HepG2 (cell line): ENCODE data around the gene PHACTR1. TPM values are rescaled to one million over a fixed set of nuclear protein-coding genes. Genes with fewer than 3 reads are reported as not detected.

Experiments
- ATAC-seq: fragments of 200-7000 bp; cut with Tn5 transposase; 3 replicates; pipeline ENCODE4 v1.9.1; 2020; ENCODE audit warnings: mild to moderate bottlenecking, moderate library complexity
- BruUV-seq: library from RNA; stranded (reverse); fragments of 400-500 nt; replicated peaks from 2 replicates; lab custom pipeline; 2021; lab: Mats Ljungman, UMichigan
- CTCF ChIA-PET: fragments of 300-600 bp; formaldehyde crosslinking; extraction: SDS; loops from one replicate; lab custom pipeline; 2021; ENCODE audit warnings: low total read pairs, inconsistent platforms, low intra/inter-chr PET ratio; lab: Yijun Ruan, JAX
- POLR2A ChIA-PET: fragments of 350-600 bp; sonication (Branson Sonifier 250); formaldehyde crosslinking; loops from one replicate; lab custom pipeline; 2020; ENCODE audit warnings: antibody characterized with exemption, inconsistent platforms; lab: Yijun Ruan, JAX
- DNase-seq: peaks from one replicate; pipeline ENCODE4 v3.0.0-alpha.2; 2015; ENCODE audit warnings: low spot score
- FAIRE-seq: peaks from 3 replicates; lab custom pipeline; 2011; peaks lifted over from hg19 to GRCh38; lab: Jason Lieb, UNC
- H2AFZ ChIP-seq: one replicate; pipeline ENCODE4 v1.6.1; 2011; ENCODE audit warnings: low read length, inconsistent platforms
- H3K27ac ChIP-seq: fragments of 300-600 bp; 3 replicates; pipeline ENCODE4 v1.8.0; 2011; ENCODE audit warnings: mixed run types, mild to moderate bottlenecking, mixed read lengths, low read length, inconsistent platforms; ENCODE audit not compliant: insufficient read depth; ENCODE audit errors: extremely low read length
- H3K27me3 ChIP-seq, 2 experiments: fragments of 200-600 bp in 1 of 2; 2 replicates in 1 of 2; 3 replicates in 1 of 2; pipeline versions ENCODE4 v1.6.0 to v1.8.0; 2011; ENCODE audit warnings: low read length in 2 of 2, mild to moderate bottlenecking in 2 of 2, moderate library complexity in 2 of 2, inconsistent platforms in 1 of 2; ENCODE audit not compliant: insufficient read depth in 2 of 2, control insufficient read depth in 1 of 2
- H3K36me3 ChIP-seq, 2 experiments: fragments of 200-600 bp in 1 of 2; replicated peaks in 1 of 2; 2 replicates in 1 of 2; 3 replicates in 1 of 2; pipeline versions ENCODE4 v1.5.1 to v1.8.0; 2011; ENCODE audit warnings: low read length in 2 of 2, inconsistent platforms in 1 of 2; ENCODE audit not compliant: insufficient read depth in 2 of 2, control insufficient read depth in 1 of 2
- H3K4me1 ChIP-seq: 2 replicates; pipeline ENCODE4 v1.5.1; 2012; ENCODE audit warnings: low read length, inconsistent platforms; ENCODE audit not compliant: insufficient read depth
- H3K4me2 ChIP-seq: 2 replicates; pipeline ENCODE4 v1.6.0; 2011; ENCODE audit warnings: low read depth, low read length, inconsistent platforms
- H3K4me3 ChIP-seq, 3 experiments: fragments of 200-600 bp in 1 of 3; sonication (generic), shearing (Covaris generic) in 1 of 3; replicated peaks in 1 of 3; 2 replicates each; pipeline ENCODE4 v1.5.1; 2011 to 2016; ENCODE audit warnings: low read length in 3 of 3, inconsistent platforms in 2 of 3, low read depth in 2 of 3, mild to moderate bottlenecking in 2 of 3, control low read depth in 1 of 3, mixed read lengths in 1 of 3; ENCODE audit not compliant: insufficient read depth in 1 of 3
- H3K79me2 ChIP-seq: one replicate; pipeline ENCODE4 v1.6.1; 2011; ENCODE audit warnings: low read length, inconsistent platforms; ENCODE audit not compliant: insufficient read depth
- H3K9ac ChIP-seq: 2 replicates; pipeline ENCODE4 v1.6.0; 2011; ENCODE audit warnings: mild to moderate bottlenecking, low read depth, low read length, inconsistent platforms; ENCODE audit not compliant: insufficient read depth
- H3K9me3 ChIP-seq: 2 replicates; pipeline ENCODE4 v1.5.1; 2012; ENCODE audit warnings: mild to moderate bottlenecking, low read length
- H4K20me1 ChIP-seq: 2 replicates; pipeline ENCODE4 v1.6.0; 2011; ENCODE audit warnings: inconsistent platforms, mild to moderate bottlenecking, low read length, moderate library complexity; ENCODE audit not compliant: insufficient read depth
- NKX3-1 ChIP-seq: sonication (generic); formaldehyde crosslinking; IDR thresholded peaks from 2 replicates; pipeline ENCODE4 v1.5.0; 2020; ENCODE audit warnings: missing genetic modification reagents
- SMC3 ChIP-seq: IDR thresholded peaks from 2 replicates; pipeline ENCODE4 v1.6.1; 2011; ENCODE audit warnings: low read length, improper control_type of control experiment
- ZMYM4 ChIP-seq: sonication (generic); formaldehyde crosslinking; IDR thresholded peaks from 2 replicates; pipeline ENCODE4 v1.8.1; 2023; ENCODE audit warnings: mild to moderate bottlenecking, missing genetic modification reagents
- ZNF333 ChIP-seq: sonication (generic); formaldehyde crosslinking; IDR thresholded peaks from 2 replicates; pipeline ENCODE4 v1.4.0; 2020; ENCODE audit warnings: mild to moderate bottlenecking, missing genetic modification reagents, borderline replicate concordance
- ZNF367 ChIP-seq: sonication (generic); formaldehyde crosslinking; IDR thresholded peaks from 2 replicates; pipeline ENCODE4 v1.4.0; 2020; ENCODE audit warnings: missing genetic modification reagents, borderline replicate concordance
- WGBS: methylation state at CpG from one replicate; pipeline ENCODE4 v1.1.6; 2017; ENCODE audit warnings: low lambda C conversion rate; 5-methylcytosine and 5-hydroxymethylcytosine counted together
- in situ Hi-C: cut with HindIII; loops from 2 replicates; pipeline ENCODE4 v1.10.0; 2017; ENCODE audit warnings: low pct_unique_long_range_greater_than_20kb; ENCODE audit not compliant: extremely low pct_ligation_motif_present
- intact Hi-C: fragments of 100-400 bp; cut with micrococcal nuclease; formaldehyde crosslinking; loops from one replicate; pipeline ENCODE4 v1.10.0; 2022; ENCODE audit not compliant: unreplicated experiment
- polyA plus RNA-seq, 8 experiments: library from polyadenylated mRNA; depleted of rRNA in 3 of 8; stranded (reverse) in 7 of 8; unstranded in 1 of 8; fragments of >200 nt; fragmentation: Illumina TruSeq in 4 of 8; extraction: Trizol in 4 of 8; gene quantifications; 2 replicates each; pipeline versions ENCODE4 v1.2.1 to v1.2.3, GENCODE V29; 2011 to 2016; ENCODE audit warnings: low read depth in 4 of 8, missing spikeins in 1 of 8, mixed read lengths in 1 of 8; ENCODE audit not compliant: insufficient read depth in 1 of 8
- total RNA-seq, 5 experiments: library from RNA; depleted of rRNA; stranded (reverse); fragments of >200 nt; fragmentation: Illumina TruSeq; extraction: Trizol; gene quantifications; 2 replicates each; pipeline ENCODE4 v1.2.3, GENCODE V29; 2016; ENCODE audit warnings: low read depth in 1 of 5
- TF ChIP-seq, protein P1 (sequence below): sonication (generic); formaldehyde crosslinking; IDR thresholded peaks from 2 replicates; pipeline ENCODE4 v1.4.0; 2020; ENCODE audit warnings: mild to moderate bottlenecking, missing genetic modification reagents

PHACTR1 gene
- total and polyA plus RNA-seq, 2 of the 13 experiments (the other 11 are each of a cell fraction or from before 2014, with no cell fraction given), result 0.09 TPM; not detected in 1

DNA sequence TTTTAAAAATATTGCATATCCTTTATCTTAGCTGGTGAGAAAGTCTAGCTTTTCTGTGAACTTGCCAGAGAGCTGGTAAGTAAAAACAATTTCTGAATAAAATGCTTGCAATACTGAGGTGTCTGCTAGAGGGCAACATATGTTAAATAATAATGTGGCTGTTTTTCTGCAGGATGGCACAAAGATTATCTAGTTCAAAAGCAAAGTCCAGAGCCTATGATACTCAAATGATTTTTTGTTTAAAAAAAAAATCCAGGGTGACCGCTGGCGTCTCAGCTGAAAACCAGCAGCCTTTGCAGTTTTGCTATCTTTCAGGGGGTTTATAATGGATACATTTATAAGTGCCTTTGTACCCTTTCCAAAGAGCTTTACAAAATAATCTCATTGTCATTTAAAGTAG is 194.9 kb downstream of the PHACTR1 start (continued):
- TF ChIP-seq, protein P1, sequence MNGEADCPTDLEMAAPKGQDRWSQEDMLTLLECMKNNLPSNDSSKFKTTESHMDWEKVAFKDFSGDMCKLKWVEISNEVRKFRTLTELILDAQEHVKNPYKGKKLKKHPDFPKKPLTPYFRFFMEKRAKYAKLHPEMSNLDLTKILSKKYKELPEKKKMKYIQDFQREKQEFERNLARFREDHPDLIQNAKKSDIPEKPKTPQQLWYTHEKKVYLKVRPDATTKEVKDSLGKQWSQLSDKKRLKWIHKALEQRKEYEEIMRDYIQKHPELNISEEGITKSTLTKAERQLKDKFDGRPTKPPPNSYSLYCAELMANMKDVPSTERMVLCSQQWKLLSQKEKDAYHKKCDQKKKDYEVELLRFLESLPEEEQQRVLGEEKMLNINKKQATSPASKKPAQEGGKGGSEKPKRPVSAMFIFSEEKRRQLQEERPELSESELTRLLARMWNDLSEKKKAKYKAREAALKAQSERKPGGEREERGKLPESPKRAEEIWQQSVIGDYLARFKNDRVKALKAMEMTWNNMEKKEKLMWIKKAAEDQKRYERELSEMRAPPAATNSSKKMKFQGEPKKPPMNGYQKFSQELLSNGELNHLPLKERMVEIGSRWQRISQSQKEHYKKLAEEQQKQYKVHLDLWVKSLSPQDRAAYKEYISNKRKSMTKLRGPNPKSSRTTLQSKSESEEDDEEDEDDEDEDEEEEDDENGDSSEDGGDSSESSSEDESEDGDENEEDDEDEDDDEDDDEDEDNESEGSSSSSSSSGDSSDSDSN (CRISPR knock-in tag), result no peak
- TF ChIP-seq NKX3-1 (CRISPR knock-in tag) (no peak), ZNF333 (CRISPR knock-in tag) (no peak), SMC3 (peak; percentile 17; the same call in 1 of the 2 replicates)
- TF ChIP-seq, all 625 proteins: peak for 5

DNA sequence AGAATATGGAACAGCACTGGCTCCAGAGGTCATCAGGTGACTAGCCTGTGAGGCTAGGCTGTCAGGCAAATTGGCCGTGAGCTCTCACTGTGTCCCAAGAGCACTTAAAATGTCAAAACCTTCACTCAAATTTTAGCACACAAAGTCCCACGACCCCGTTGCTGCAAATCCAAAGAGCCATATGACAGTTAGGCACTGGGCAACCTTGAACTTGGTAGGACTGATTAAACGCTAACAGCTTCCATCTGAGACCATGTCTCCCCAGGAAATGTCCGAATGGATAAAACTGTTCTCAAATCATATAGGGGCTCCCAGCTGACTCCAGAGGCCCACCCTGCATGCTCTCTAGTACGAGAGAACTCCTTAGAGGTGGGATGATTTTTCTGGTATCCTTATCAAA is 196.6 kb downstream of the PHACTR1 start:
- Histone ChIP-seq H3K79me2 (no peaks in the 10 kb centered on the region), H3K9me3 (no peaks in the 10 kb centered on the region), H3K4me2 (no peak overlapping the region), H4K20me1 (no peaks in the 10 kb centered on the region), H3K4me3 (no peak overlapping the region), H3K27me3 (peaks cover 0 to 15% of the 10 kb centered on the region in 2 experiments; a peak in 1 of 5 replicates), H2AFZ (no peak overlapping the region), H3K27ac (no peak overlapping the region), H3K36me3 (no peaks in the 10 kb centered on the region), H3K9ac (no peak overlapping the region), H3K4me1 (no peaks in the 10 kb centered on the region)
- ChIA-PET POLR2A (no interaction called here), CTCF (no interaction called here)
- BruUV-seq, result no TSS peak
- 10% methylated on average over 6 of the region's 6 CpGs for WGBS
- no peak for DNase-seq
- TF ChIP-seq ZNF367 (CRISPR knock-in tag), result no peak
- no peak for TF ChIP-seq ZMYM4 (CRISPR knock-in tag)
- no peak for FAIRE-seq
- ATAC-seq, result no peak
- in situ Hi-C loops, result loop anchor here (25.0 kb wide), 1 partner anchor 624 kb away; no protein-coding TSS in a partner anchor
- intact Hi-C loops, result no loop called here
